ENCODE data around the gene TRPV5. TPM values are rescaled to one million over a fixed set of nuclear protein-coding genes. Genes with fewer than 3 reads are reported as not detected.

The TRPV5 gene
- total and polyA plus RNA-seq, 2 of the 4 experiments (the other 2 are of a cell fraction): not detected

DNA sequence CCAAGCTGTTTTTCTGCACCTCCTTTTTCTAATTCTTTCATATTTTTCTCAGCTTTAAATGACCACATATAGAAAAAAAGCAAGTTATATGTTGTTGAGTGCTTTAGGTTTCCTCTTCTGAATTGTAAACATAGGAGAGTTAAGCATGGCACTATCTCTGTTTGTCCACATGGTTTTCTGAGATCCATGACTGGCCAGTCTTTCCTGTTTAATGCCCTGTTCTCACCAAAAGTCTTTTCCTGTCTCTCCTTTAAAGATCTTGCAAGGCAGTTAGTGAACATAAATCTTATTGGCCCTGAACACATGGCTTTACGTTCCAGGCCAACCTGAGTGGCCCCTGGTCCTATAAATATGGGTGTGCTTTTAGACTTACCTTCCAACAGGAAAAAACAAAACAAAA lies 19.4 kb downstream of the TRPV5 start:
- H3K36me3 ChIP-seq (ENCODE audit: control insufficient read depth, insufficient read depth, low read length): no peaks in the 10 kb centered on the region
- CTCF ChIA-PET: no interaction called here
- BruUV-seq (replicated peaks): no TSS peak
- no peak overlapping the region for H2BK120ac ChIP-seq (ENCODE audit: low read depth, low read length)
- no peak overlapping the region for H3K23ac ChIP-seq (ENCODE audit: low read depth, low read length)
- DNase-seq (no peak), ATAC-seq (ENCODE audit: low read depth) (no peak)
- no peak overlapping the region for H3K18ac ChIP-seq (ENCODE audit: low read depth, low read length)
- no peak overlapping the region for H3K14ac ChIP-seq (replicated peaks; ENCODE audit: low read depth, low read length)
- WGBS, 2 experiments (ENCODE audit: extremely low coverage in 2 of 2, insufficient read length in 1 of 2): no CpG with 5 or more reads among the region's 1 CpG
- H2BK15ac ChIP-seq (ENCODE audit: low read depth, low read length): no peak overlapping the region
- no peak for TF ChIP-seq MXI1 (IDR thresholded peaks at IDR 0.05; ENCODE audit: borderline replicate concordance, low read depth, low read length)
- H2BK5ac ChIP-seq (ENCODE audit: low read depth, low read length, poor library complexity, severe bottlenecking): no peak overlapping the region
- H4K91ac ChIP-seq (ENCODE audit: insufficient read depth, low read depth, low read length): no peak overlapping the region
- no peak overlapping the region for H3K56ac ChIP-seq (ENCODE audit: extremely low read depth, insufficient read depth, low read length)
- H4K8ac ChIP-seq (ENCODE audit: low read depth in 2 of 2, low read length in 2 of 2): no peak overlapping the region
- POLR2A ChIA-PET (ENCODE audit: unreplicated experiment): no interaction called here
- H3K27ac ChIP-seq (ENCODE audit: insufficient read depth, low read length): no peak overlapping the region
- H2AK5ac ChIP-seq (ENCODE audit: low read depth, low read length): no peak overlapping the region
- H3K4me3 ChIP-seq (ENCODE audit: insufficient read depth, low read depth, low read length): no peak overlapping the region
- H3K9me1 ChIP-seq (ENCODE audit: insufficient read depth, low read length): no peaks in the 10 kb centered on the region
- no peak overlapping the region for H3K4ac ChIP-seq (ENCODE audit: low read depth, low read length)
- in situ Hi-C loops (cut with MboI; ENCODE audit: low sequenced_read_pairs): no loop called here
- H3K27me3 ChIP-seq (ENCODE audit: control insufficient read depth, insufficient read depth, low read length): no peaks in the 10 kb centered on the region
- no peak overlapping the region for H4K5ac ChIP-seq (ENCODE audit: low read depth, low read length)
- no peak overlapping the region for H3K4me2 ChIP-seq (ENCODE audit: low read depth, low read length)
- dilution Hi-C loops (cut with HindIII; ENCODE audit: low sequenced_read_pairs, unreplicated experiment): no loop called here
- H2AFZ ChIP-seq (replicated peaks; ENCODE audit: low read length, poor library complexity): no peak overlapping the region
- no peak overlapping the region for H2BK20ac ChIP-seq (ENCODE audit: low read depth, low read length)
- intact Hi-C loops (cut with micrococcal nuclease): no loop called here
- H3K9ac ChIP-seq (ENCODE audit: low read depth, low read length): no peak overlapping the region
- H3K4me1 ChIP-seq (ENCODE audit: control insufficient read depth, insufficient read depth, low read length): no peaks in the 10 kb centered on the region
- no peak overlapping the region for H2AK9ac ChIP-seq (replicated peaks; ENCODE audit: low read depth, low read length, poor library complexity)
- H4K20me1 ChIP-seq (ENCODE audit: insufficient read depth, low read length): no peaks in the 10 kb centered on the region
- no peaks in the 10 kb centered on the region for H3K79me1 ChIP-seq (ENCODE audit: low read depth in 1 of 2, low read length in 2 of 2)
- H3K9me3 ChIP-seq (ENCODE audit: control insufficient read depth, insufficient read depth, low read length): no peaks in the 10 kb centered on the region; the same call in 1 of the 2 replicates
